ENCODE results near the gene KCNAB2. TPM values are rescaled to one million over a fixed set of nuclear protein-coding genes. Genes with fewer than 3 reads are reported as not detected.

KCNAB2 gene
- total RNA-seq, 1 donor from 2014 or later, result 8.8 TPM

DNA sequence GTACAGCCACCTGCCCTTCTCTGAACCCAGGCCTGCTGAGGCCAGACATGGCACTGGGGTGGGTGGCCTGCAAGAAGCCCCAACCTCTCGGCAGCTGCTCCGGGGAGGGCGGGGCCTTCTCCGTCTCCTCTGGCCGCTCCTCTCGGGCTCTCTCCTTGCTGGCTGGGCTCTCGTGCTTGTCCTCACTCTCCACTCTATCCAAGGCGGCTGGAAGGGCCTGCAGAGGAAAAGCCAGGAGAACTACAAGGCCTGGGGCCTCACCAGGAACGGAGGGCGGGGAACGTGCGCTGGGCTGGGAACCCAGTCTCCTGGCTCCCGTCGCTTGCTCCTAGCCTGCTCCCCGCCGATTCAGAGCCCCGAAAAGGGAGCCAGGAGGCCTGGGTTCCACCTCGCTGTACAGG lies 75.3 kb downstream of the KCNAB2 start:
- intact Hi-C loops (cut with DNase I), result no loop called here
- no peak for DNase-seq (ENCODE audit: extremely low spot score in 2 of 2)
- TF ChIP-seq POLR2AphosphoS5 (IDR thresholded peaks at IDR 0.05; ENCODE audit: insufficient read depth in 1 of 2, low read depth in 1 of 2), result no peak
- Histone ChIP-seq H3K27me3 (no peaks in the 10 kb centered on the region), H3K4me3 (no peak overlapping the region), H3K4me1 (no peaks in the 10 kb centered on the region), H3K9me3 (no peaks in the 10 kb centered on the region), H3K36me3 (no peaks in the 10 kb centered on the region), H3K27ac (no peak overlapping the region)

DNA sequence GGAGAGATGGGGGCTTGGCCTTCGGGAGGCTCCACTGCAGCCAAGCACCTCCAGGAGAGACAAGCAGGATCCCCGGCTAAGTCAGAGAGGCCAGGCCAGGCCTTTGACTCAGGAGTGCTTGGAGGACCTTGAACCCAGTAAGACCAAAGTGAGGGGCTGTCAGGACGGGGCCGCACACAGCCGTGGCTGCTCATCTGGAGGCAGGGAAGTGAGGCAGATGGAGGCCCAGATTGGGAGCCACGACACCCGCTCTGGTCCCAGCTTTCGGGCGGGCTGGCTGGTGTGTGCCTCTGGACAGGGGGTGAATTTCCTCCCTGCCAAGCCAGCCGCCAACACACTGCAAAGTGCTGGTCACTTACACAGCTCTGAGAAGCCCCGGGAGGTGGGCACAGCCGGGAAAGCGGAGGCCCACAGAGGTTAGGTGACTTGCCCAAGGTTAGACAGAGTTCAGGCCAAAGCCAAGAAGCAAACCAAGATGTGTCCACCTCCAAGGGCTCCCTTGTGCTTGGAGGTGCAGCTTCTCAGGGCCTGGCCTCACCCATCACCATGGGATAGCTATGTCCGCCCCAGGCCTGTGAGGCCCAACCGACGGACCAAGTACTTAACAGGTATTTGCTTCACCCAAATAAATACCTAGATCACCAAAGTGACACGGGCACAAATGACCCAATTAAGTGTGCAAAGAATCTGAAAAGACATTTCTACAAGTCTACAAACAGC lies 76.1 kb downstream of the KCNAB2 start:
- Histone ChIP-seq H3K27ac (no peak overlapping the region), H3K36me3 (no peaks in the 10 kb centered on the region), H3K4me3 (no peak overlapping the region), H3K9me3 (no peaks in the 10 kb centered on the region), H3K27me3 (no peaks in the 10 kb centered on the region), H3K4me1 (no peaks in the 10 kb centered on the region)
- TF ChIP-seq, protein P1, sequence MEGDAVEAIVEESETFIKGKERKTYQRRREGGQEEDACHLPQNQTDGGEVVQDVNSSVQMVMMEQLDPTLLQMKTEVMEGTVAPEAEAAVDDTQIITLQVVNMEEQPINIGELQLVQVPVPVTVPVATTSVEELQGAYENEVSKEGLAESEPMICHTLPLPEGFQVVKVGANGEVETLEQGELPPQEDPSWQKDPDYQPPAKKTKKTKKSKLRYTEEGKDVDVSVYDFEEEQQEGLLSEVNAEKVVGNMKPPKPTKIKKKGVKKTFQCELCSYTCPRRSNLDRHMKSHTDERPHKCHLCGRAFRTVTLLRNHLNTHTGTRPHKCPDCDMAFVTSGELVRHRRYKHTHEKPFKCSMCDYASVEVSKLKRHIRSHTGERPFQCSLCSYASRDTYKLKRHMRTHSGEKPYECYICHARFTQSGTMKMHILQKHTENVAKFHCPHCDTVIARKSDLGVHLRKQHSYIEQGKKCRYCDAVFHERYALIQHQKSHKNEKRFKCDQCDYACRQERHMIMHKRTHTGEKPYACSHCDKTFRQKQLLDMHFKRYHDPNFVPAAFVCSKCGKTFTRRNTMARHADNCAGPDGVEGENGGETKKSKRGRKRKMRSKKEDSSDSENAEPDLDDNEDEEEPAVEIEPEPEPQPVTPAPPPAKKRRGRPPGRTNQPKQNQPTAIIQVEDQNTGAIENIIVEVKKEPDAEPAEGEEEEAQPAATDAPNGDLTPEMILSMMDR (IDR thresholded peaks at IDR 0.05), result no peak
- TF ChIP-seq POLR2AphosphoS5 (IDR thresholded peaks at IDR 0.05; ENCODE audit: insufficient read depth in 1 of 2, low read depth in 1 of 2) (no peak), POLR2A (IDR thresholded peaks at IDR 0.05) (no peak)
- intact Hi-C loops (cut with DNase I), result no loop called here
- no peak for DNase-seq (ENCODE audit: extremely low spot score in 2 of 2)

DNA sequence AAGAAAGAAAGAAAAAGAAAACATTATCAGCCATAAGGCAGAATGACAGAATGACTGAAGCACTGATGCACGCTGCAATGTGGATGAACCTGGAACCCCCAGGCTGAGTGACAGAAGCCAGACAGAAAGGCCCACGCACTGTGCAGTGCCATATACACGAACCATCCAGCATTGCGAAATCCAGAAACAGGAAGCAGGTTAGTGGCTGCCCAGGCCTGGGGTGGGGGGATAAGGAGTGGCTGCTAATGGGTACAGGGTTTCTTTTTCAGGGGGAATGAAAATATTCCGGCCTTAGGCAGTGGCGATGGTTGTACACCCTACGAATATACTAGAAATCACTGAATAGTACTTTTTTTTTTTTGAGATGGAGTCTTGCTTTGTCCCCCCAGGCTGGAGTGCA lies 77.4 kb downstream of the KCNAB2 start:
- no peak for DNase-seq (ENCODE audit: extremely low spot score in 2 of 2)
- H3K4me1 ChIP-seq, result peaks cover 8% of the 10 kb centered on the region
- TF ChIP-seq, protein P1 (IDR thresholded peaks at IDR 0.05), result no peak
- no peak for TF ChIP-seq POLR2A (IDR thresholded peaks at IDR 0.05)
- no peak overlapping the region for H3K27ac ChIP-seq
- intact Hi-C loops (cut with DNase I), result no loop called here
- H3K9me3 ChIP-seq, result no peaks in the 10 kb centered on the region
- H3K36me3 ChIP-seq, result no peaks in the 10 kb centered on the region
- no peak overlapping the region for H3K4me3 ChIP-seq
- H3K27me3 ChIP-seq, result no peaks in the 10 kb centered on the region

DNA sequence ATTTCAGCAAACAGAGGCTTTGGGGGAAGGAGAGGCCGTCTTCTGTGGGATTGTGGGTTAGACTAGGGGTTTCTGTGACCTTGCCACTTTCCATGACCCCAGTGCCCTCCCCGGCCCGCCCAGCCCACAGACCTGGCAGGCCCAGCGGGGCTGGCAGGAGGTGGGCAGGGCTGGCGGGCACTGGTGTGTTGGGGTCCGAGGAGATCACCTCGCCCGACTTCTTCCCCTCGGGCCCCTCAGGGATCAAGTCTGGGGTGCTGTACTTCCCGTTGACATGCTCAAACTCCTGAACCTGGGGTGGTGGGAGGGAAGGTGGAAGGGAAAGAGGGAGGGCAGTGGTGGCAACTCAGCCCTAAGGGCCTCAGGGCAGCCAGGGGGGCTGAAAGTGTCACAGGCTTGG lies 78.1 kb downstream of the KCNAB2 start:
- Histone ChIP-seq H3K4me1 (peaks cover 8% of the 10 kb centered on the region), H3K4me3 (no peak overlapping the region), H3K27ac (no peak overlapping the region), H3K36me3 (no peaks in the 10 kb centered on the region), H3K9me3 (no peaks in the 10 kb centered on the region), H3K27me3 (no peaks in the 10 kb centered on the region)
- no peak for DNase-seq (ENCODE audit: extremely low spot score in 2 of 2)
- intact Hi-C loops (cut with DNase I), result no loop called here
- TF ChIP-seq, protein P1 (IDR thresholded peaks at IDR 0.05), result no peak
- TF ChIP-seq POLR2A (IDR thresholded peaks at IDR 0.05), result no peak
- no peak for TF ChIP-seq POLR2AphosphoS5 (IDR thresholded peaks at IDR 0.05; ENCODE audit: insufficient read depth in 1 of 2, low read depth in 1 of 2)

DNA sequence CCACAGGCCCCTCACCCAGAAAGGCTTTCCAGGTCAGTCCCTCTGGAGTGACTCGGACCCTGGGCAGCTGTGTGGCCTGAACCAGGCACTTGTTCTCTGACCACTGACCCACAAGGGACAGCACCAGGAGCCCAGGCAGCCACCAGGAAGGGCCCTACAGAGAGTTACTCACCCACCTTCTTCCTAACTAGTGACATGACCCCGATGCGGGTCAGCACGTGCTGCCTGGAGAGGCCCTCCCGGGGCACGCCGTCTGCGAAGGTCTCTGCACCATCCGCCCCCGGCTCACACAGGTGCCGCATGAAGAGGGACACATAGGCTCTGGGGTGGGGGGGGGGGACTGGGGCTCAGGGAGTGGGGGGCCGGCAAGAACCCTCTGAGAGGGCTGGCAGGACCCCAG lies 78.7 kb downstream of the KCNAB2 start:
- no peak overlapping the region for H3K27ac ChIP-seq
- intact Hi-C loops (cut with DNase I), result no loop called here
- no peak overlapping the region for H3K4me3 ChIP-seq
- DNase-seq (ENCODE audit: extremely low spot score in 2 of 2), result no peak
- no peaks in the 10 kb centered on the region for H3K36me3 ChIP-seq
- H3K9me3 ChIP-seq, result no peaks in the 10 kb centered on the region
- peaks cover 8% of the 10 kb centered on the region for H3K4me1 ChIP-seq
- H3K27me3 ChIP-seq, result no peaks in the 10 kb centered on the region
- TF ChIP-seq POLR2A (IDR thresholded peaks at IDR 0.05), result no peak
- TF ChIP-seq, protein P1 (IDR thresholded peaks at IDR 0.05), result no peak
- no peak for TF ChIP-seq POLR2AphosphoS5 (IDR thresholded peaks at IDR 0.05; ENCODE audit: insufficient read depth in 1 of 2, low read depth in 1 of 2)
